OCI-LY1 (cell line): ENCODE results near the gene COL23A1.

Experiments
- H2AFZ ChIP-seq: fragments of 200-600 bp; sonication (generic), shearing (Covaris generic); 2 replicates; pipeline ENCODE4 v1.6.0; 2014; ENCODE audit warnings: antibody characterized with exemption, mild to moderate bottlenecking, low read length
- H3F3A ChIP-seq: fragments of 200-600 bp; sonication (generic), shearing (Covaris generic); 2 replicates; pipeline ENCODE4 v1.6.0; 2014; ENCODE audit warnings: mild to moderate bottlenecking, antibody characterized with exemption, low read length, moderate library complexity; ENCODE audit not compliant: insufficient read depth
- H3K27ac ChIP-seq: fragments of 200-600 bp; sonication (generic); 2 replicates; pipeline ENCODE4 v1.5.1; 2014; ENCODE audit warnings: low read length, mixed run types, mild to moderate bottlenecking, low read depth; ENCODE audit not compliant: poor library complexity, severe bottlenecking
- H3K27me3 ChIP-seq: fragments of 200-600 bp; sonication (generic); 2 replicates; pipeline ENCODE4 v1.6.0; 2014; ENCODE audit warnings: antibody characterized with exemption, mild to moderate bottlenecking, low read length, moderate library complexity; ENCODE audit not compliant: insufficient read depth
- H3K36me3 ChIP-seq: fragments of 200-600 bp; sonication (generic); 2 replicates; pipeline ENCODE4 v1.6.1; 2014; ENCODE audit warnings: mild to moderate bottlenecking, antibody characterized with exemption, low read length, moderate library complexity, mixed read lengths; ENCODE audit not compliant: insufficient read depth
- H3K4me1 ChIP-seq: fragments of 200-600 bp; sonication (generic); 2 replicates; pipeline ENCODE4 v1.5.1; 2014; ENCODE audit warnings: mild to moderate bottlenecking, low read length, moderate library complexity; ENCODE audit not compliant: insufficient read depth, severe bottlenecking
- H3K4me2 ChIP-seq: fragments of 200-600 bp; sonication (generic), shearing (Covaris generic); 2 replicates; pipeline ENCODE4 v1.6.1; 2014; ENCODE audit warnings: low read length
- H3K4me3 ChIP-seq: fragments of 200-600 bp; sonication (generic); 2 replicates; pipeline ENCODE4 v1.5.1; 2014; ENCODE audit warnings: low read length, low read depth, mild to moderate bottlenecking, mixed read lengths; ENCODE audit not compliant: poor library complexity, severe bottlenecking
- H3K79me2 ChIP-seq: fragments of 200-600 bp; shearing (Covaris generic); 2 replicates; pipeline ENCODE4 v1.6.1; 2016; ENCODE audit warnings: mixed run types, low read length, mixed read lengths; ENCODE audit not compliant: insufficient read depth
- H3K9ac ChIP-seq: fragments of 200-600 bp; sonication (generic), shearing (Covaris generic); 2 replicates; pipeline ENCODE4 v1.6.1; 2014; ENCODE audit warnings: mild to moderate bottlenecking, low read length, mixed read lengths
- H3K9me2 ChIP-seq: fragments of 200-600 bp; sonication (generic), shearing (Covaris generic); 2 replicates; pipeline ENCODE4 v1.6.1; 2014; ENCODE audit warnings: low read depth, mild to moderate bottlenecking, low read length, mixed read lengths
- H3K9me3 ChIP-seq: fragments of 200-600 bp; shearing (Covaris generic); 2 replicates; pipeline ENCODE4 v1.6.1; 2014; ENCODE audit warnings: low read length, mixed read lengths
- H4K20me1 ChIP-seq: fragments of 200-600 bp; sonication (generic), shearing (Covaris generic); 2 replicates; pipeline ENCODE4 v1.6.0; 2016; ENCODE audit warnings: mild to moderate bottlenecking, low read length; ENCODE audit not compliant: insufficient read depth
- CTCF ChIP-seq: fragments of 200-600 bp; sonication (generic), shearing (Covaris generic); IDR thresholded peaks from 2 replicates; pipeline ENCODE4 v1.5.1; 2017; ENCODE audit warnings: mild to moderate bottlenecking, antibody characterized with exemption, low read length, moderate library complexity, mixed read lengths
- EZH2 ChIP-seq: fragments of 200-600 bp; sonication (generic), shearing (Covaris generic); IDR thresholded peaks from 2 replicates; pipeline ENCODE4 v1.8.0; 2017; ENCODE audit warnings: borderline replicate concordance, mixed run types, mild to moderate bottlenecking, antibody characterized with exemption, low read length, moderate library complexity, mixed read lengths

Gene COL23A1

GRCh38 chr5:178246624-178247279 is 343.4 kb downstream of the COL23A1 start:
- Histone ChIP-seq H3F3A (no peaks in the 10 kb centered on the region), H3K4me1 (no peaks in the 10 kb centered on the region), H3K9me3 (no peaks in the 10 kb centered on the region), H4K20me1 (no peaks in the 10 kb centered on the region), H3K9ac (no peak overlapping the region), H3K79me2 (no peaks in the 10 kb centered on the region), H3K27ac (no peak overlapping the region), H3K4me2 (no peak overlapping the region), H3K27me3 (no peaks in the 10 kb centered on the region; the same call in 1 of the 2 replicates), H3K4me3 (no peak overlapping the region), H2AFZ (no peak overlapping the region), H3K9me2 (no peaks in the 10 kb centered on the region), H3K36me3 (no peaks in the 10 kb centered on the region)
- TF ChIP-seq EZH2 (no peak), CTCF (no peak)

GRCh38 chr5:178245389-178245788 is 344.8 kb downstream of the COL23A1 start:
- Histone ChIP-seq H3F3A (no peaks in the 10 kb centered on the region), H3K9ac (no peak overlapping the region), H4K20me1 (no peaks in the 10 kb centered on the region), H3K9me3 (no peaks in the 10 kb centered on the region), H2AFZ (no peak overlapping the region), H3K27ac (no peak overlapping the region), H3K36me3 (no peaks in the 10 kb centered on the region), H3K4me3 (no peak overlapping the region), H3K27me3 (no peaks in the 10 kb centered on the region), H3K4me1 (peaks cover 6% of the 10 kb centered on the region), H3K4me2 (no peak overlapping the region), H3K9me2 (no peaks in the 10 kb centered on the region), H3K79me2 (no peaks in the 10 kb centered on the region)
- TF ChIP-seq EZH2 (no peak), CTCF (no peak)

GRCh38 chr5:178244576-178244975 is 345.6 kb downstream of the COL23A1 start:
- Histone ChIP-seq H3F3A (no peaks in the 10 kb centered on the region), H3K79me2 (no peaks in the 10 kb centered on the region), H3K4me2 (no peak overlapping the region), H3K4me1 (peaks cover 12% of the 10 kb centered on the region), H3K9ac (no peak overlapping the region), H3K27me3 (no peaks in the 10 kb centered on the region), H3K9me3 (no peaks in the 10 kb centered on the region), H3K4me3 (no peak overlapping the region), H3K27ac (no peak overlapping the region), H4K20me1 (no peaks in the 10 kb centered on the region), H2AFZ (no peak overlapping the region), H3K9me2 (no peaks in the 10 kb centered on the region), H3K36me3 (no peaks in the 10 kb centered on the region)
- TF ChIP-seq EZH2 (no peak), CTCF (no peak)
